Heart left ventricle (tissue), 16 donors: Measurements from ENCODE around the gene ENKUR. TPM values are rescaled to one million over a fixed set of nuclear protein-coding genes. Genes with fewer than 3 reads are reported as not detected.

Experiments used
- ATAC-seq, 4 donors: fragments of 200-7000 bp; cut with Tn5 transposase; one replicate each; pipeline ENCODE4 v1.9.1; 2020 to 2022; ENCODE audit warnings: moderate library complexity in 4 of 4, mild to moderate bottlenecking in 3 of 4, moderate number of reproducible peaks in 1 of 4
- DNase-seq, 5 donors: peaks; one replicate each; pipeline ENCODE4 v3.0.0-alpha.2; 2020
- H3K27ac ChIP-seq, 12 donors: fragments of 200-600 bp; sonication (generic) in 4 of 12; one replicate each; pipeline versions ENCODE4 v1.5.0 to v1.8.0; 2016 to 2022; ENCODE audit warnings: mild to moderate bottlenecking in 2 of 12
- H3K27me3 ChIP-seq, 9 donors: fragments of 200-600 bp; sonication (generic) in 2 of 9; one replicate each; pipeline versions ENCODE4 v1.5.1 to v1.8.0; 2016 to 2022; ENCODE audit warnings: mild to moderate bottlenecking in 3 of 9
- H3K36me3 ChIP-seq, 9 donors: fragments of 200-600 bp; sonication (generic) in 2 of 9; one replicate each; pipeline versions ENCODE4 v1.5.0 to v1.8.0; 2018 to 2022; ENCODE audit warnings: mild to moderate bottlenecking in 2 of 9
- H3K4me1 ChIP-seq, 12 donors: fragments of 200-600 bp; sonication (generic) in 4 of 12; one replicate each; pipeline versions ENCODE4 v1.5.0 to v1.8.0; 2016 to 2022; ENCODE audit warnings: mild to moderate bottlenecking in 3 of 12
- H3K4me3 ChIP-seq, 12 donors: fragments of 200-600 bp; sonication (generic) in 4 of 12; one replicate each; pipeline versions ENCODE4 v1.5.0 to v1.8.0; 2017 to 2022; ENCODE audit warnings: mild to moderate bottlenecking in 9 of 12, moderate library complexity in 4 of 12
- H3K9me3 ChIP-seq, 12 donors: fragments of 200-600 bp; sonication (generic) in 4 of 12; one replicate each; pipeline versions ENCODE4 v1.5.0 to v1.8.0; 2016 to 2022; ENCODE audit warnings: mild to moderate bottlenecking in 1 of 12
- CTCF ChIP-seq, 12 donors: fragments of 200-600 bp; sonication (generic) in 4 of 12; IDR thresholded peaks; one replicate each; pipeline versions ENCODE4 v1.5.0 to v1.8.0; 2018 to 2022; ENCODE audit warnings: antibody characterized with exemption in 12 of 12, mild to moderate bottlenecking in 5 of 12
- POLR2A ChIP-seq, 2 donors: fragments of 450-650 bp; IDR thresholded peaks; one replicate each; pipeline ENCODE4 v1.6.1; 2017; ENCODE audit warnings: antibody characterized with exemption in 2 of 2, mild to moderate bottlenecking in 2 of 2, moderate library complexity in 2 of 2
- WGBS, 4 donors: extraction: QIAGEN DNeasy Blood & Tissue Kit in 2 of 4; methylation state at CpG; one replicate each; pipeline versions ENCODE4 v1.1.5 to v1.1.7; 2013 to 2018; 5-methylcytosine and 5-hydroxymethylcytosine counted together
- intact Hi-C, 10 donors: fragments of 100-400 bp; cut with DNase I; formaldehyde crosslinking; loops; one replicate each; pipeline versions ENCODE4 v1.11.1 to v1.14.2; 2022
- polyA plus RNA-seq, 2 donors: library from polyadenylated mRNA; stranded (reverse); fragments of 200-250 nt; gene quantifications; one replicate each; pipeline ENCODE4 v1.2.3, GENCODE V29; 2013
- total RNA-seq, 9 donors: library from RNA; depleted of rRNA in 2 of 9; stranded (reverse); fragments of >200 nt in 2 of 9; fragmentation: NEBNext Ultra II Directional in 3 of 9; extraction: Animal tissue kit (Norgen Biotek cat#: 25700) in 3 of 9; gene quantifications; one replicate each; pipeline versions ENCODE4 v1.1.0 to v1.2.4, GENCODE V29; 2016 to 2023
- donor health status: ischemic (EF 13 %, LVEDD 7.1; RV severe dilation, severe dysfunction).
- donor health status: healthy with polysubstance abuse.
- donor health status: DM: no; HTN: yes; CAD: no.
- donor health status: DM: no; HTN: no; CAD: no.
- donor health status: ischemic (EF 25% LVEDD 6.9; RV normal size, moderate dysfunction).
- donor health status: ischemic (EF 25% LVEDD 5.7; RV mildly dilated, moderate dysfunction).
- donor health status: healthy.
- donor health status: DM: yes; HTN: yes; CAD: no.
- donor health status: ischemic (EF 35%, LVEDD 5.7; RV mildly dilated, moderate dysfunction).
- donor health status: nonischemic (EF 11% LVEDD 7.7; RV severe dilation, severe dysfunction).
- donor health status: DM: yes; HTN: yes; CAD: no.
- donor health status: PGD.
- donor health status: ischemic (EF 29% LVEDD 5.4; RV normal size, mild dysfunction).
- donor health status: nonischemic (EF 23%, LVEDD 6.1; RV moderate dilation, normal function).

The ENKUR gene
- total and polyA plus RNA-seq, 11 donors, result 0.12 to 0.20 (median 0.19) TPM; not detected in 7

GRCh38 chr10:24966962-24967481 lies 48.9 kb downstream of the ENKUR start:
- no peak for ATAC-seq
- Histone ChIP-seq H3K36me3 (no peaks in the 10 kb centered on the region), H3K9me3 (no peaks in the 10 kb centered on the region), H3K4me1 (peaks cover 0 to 8% (median 0%) of the 10 kb centered on the region in 12 donors), H3K4me3 (no peak overlapping the region), H3K27ac (no peak overlapping the region), H3K27me3 (no peaks in the 10 kb centered on the region)
- 89 to 94% (median 91%) methylated on average over 5 of the region's 5 CpGs for whole genome bisulfite sequencing, 4 donors
- intact Hi-C loops, result no loop called here
- TF ChIP-seq POLR2A (IDR thresholded peaks at IDR 0.05) (no peak), CTCF (IDR thresholded peaks at IDR 0.05) (no peak)
- DNase-seq, result no peak

GRCh38 chr10:24965051-24965450 lies 50.9 kb downstream of the ENKUR start:
- DNase-seq (no peak), ATAC-seq (no peak)
- no peaks in the 10 kb centered on the region for H3K9me3 ChIP-seq
- TF ChIP-seq CTCF (IDR thresholded peaks at IDR 0.05) (no peak), POLR2A (IDR thresholded peaks at IDR 0.05) (no peak)
- H3K4me1 ChIP-seq, result peaks cover 0 to 7% (median 0%) of the 10 kb centered on the region in 12 donors
- H3K27me3 ChIP-seq, result no peaks in the 10 kb centered on the region
- H3K36me3 ChIP-seq, result no peaks in the 10 kb centered on the region
- no peak overlapping the region for H3K4me3 ChIP-seq
- intact Hi-C loops, result no loop called here
- H3K27ac ChIP-seq, result no peak overlapping the region
- WGBS, 4 donors, result 75 to 92% (median 83%) methylated on average over 3 of the region's 3 CpGs

- H3K36me3 ChIP-seq, result no peaks in the 10 kb centered on the region
- H3K4me1 ChIP-seq, result peaks cover 0 to 16% (median 2%) of the 10 kb centered on the region in 12 donors
- no peak overlapping the region for H3K4me3 ChIP-seq
- H3K27ac ChIP-seq, result peak overlapping the region in 2 of 12 donors; percentile 1 to 15
- 64 to 72% (median 67%) methylated on average over 5 of the region's 5 CpGs for WGBS, 4 donors
- ATAC-seq (no peak), DNase-seq (no peak)
- intact Hi-C loops, result no loop called here
- TF ChIP-seq POLR2A (IDR thresholded peaks at IDR 0.05), result no peak
- TF ChIP-seq CTCF (IDR thresholded peaks at IDR 0.05), result no peak
- H3K9me3 ChIP-seq, result no peaks in the 10 kb centered on the region
- H3K27me3 ChIP-seq, result no peaks in the 10 kb centered on the region
These were observed 52.4 kb downstream of the ENKUR start for GRCh38 chr10:24963521-24964041.

GRCh38 chr10:24962995-24963394 lies 53.0 kb downstream of the ENKUR start:
- TF ChIP-seq CTCF (IDR thresholded peaks at IDR 0.05), result no peak
- no peak for TF ChIP-seq POLR2A (IDR thresholded peaks at IDR 0.05)
- intact Hi-C loops, result no loop called here

More at GRCh38 chr10:24962995-24963394, 53.0 kb downstream of the ENKUR start:
- H3K4me1 ChIP-seq, result peaks cover 0 to 20% (median 4%) of the 10 kb centered on the region in 12 donors
- H3K9me3 ChIP-seq, result no peaks in the 10 kb centered on the region
- 63 to 93% (median 84%) methylated on average over 3 of the region's 3 CpGs for WGBS, 4 donors
- ATAC-seq (no peak), DNase-seq (no peak)
- H3K4me3 ChIP-seq, result no peak overlapping the region
- H3K27me3 ChIP-seq, result no peaks in the 10 kb centered on the region
- peak overlapping the region in 1 of 12 donors; percentile 1 for H3K27ac ChIP-seq
- no peaks in the 10 kb centered on the region for H3K36me3 ChIP-seq
